ENCODE measurements around the gene RGS1. TPM values are rescaled to one million over a fixed set of nuclear protein-coding genes. Genes with fewer than 3 reads are reported as not detected.

RGS1 gene
- polyA plus RNA-seq, 1 of the 3 experiments (the other 2 are of a cell fraction) = 0.12 TPM

DNA sequence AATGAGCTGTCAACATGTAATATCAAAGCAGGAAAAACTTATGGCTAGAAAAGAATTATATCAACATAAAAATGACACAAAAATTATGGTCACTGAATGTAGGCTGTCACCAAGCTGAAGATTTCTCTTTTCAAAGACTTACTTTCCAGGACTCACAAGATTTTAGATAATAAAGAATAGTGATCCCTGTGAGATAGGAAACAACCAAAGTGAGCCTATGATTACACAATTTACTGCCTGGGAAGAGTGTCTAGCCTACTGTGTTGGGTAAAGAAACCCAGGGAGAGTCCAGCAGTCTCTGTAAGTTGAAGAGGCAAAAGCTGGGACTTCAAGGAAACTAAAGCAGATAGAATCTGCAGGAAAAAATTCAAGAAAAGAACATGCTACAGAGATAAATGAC lies 20.2 kb upstream of the RGS1 start:
- 0 out of 2 replicates have a peak overlapping the region, but pooled peaks have one; percentile 3 for H3K9ac ChIP-seq
- H3K9me3 ChIP-seq = no peaks in the 10 kb centered on the region
- H3K27me3 ChIP-seq (ENCODE audit: insufficient read depth) = no peaks in the 10 kb centered on the region
- H2AFZ ChIP-seq (ENCODE audit: low read depth) = no peak overlapping the region
- no peak overlapping the region for H3K4me2 ChIP-seq
- H3K79me2 ChIP-seq (ENCODE audit: insufficient read depth) = peaks cover 7% of the 10 kb centered on the region
- peaks cover 0 to 3% of the 10 kb centered on the region in 2 experiments for H3K36me3 ChIP-seq (replicated peaks in 1 of 2; ENCODE audit: control insufficient read depth in 1 of 2, insufficient read depth in 2 of 2, low read length in 1 of 2)
- peaks cover 56% of the 10 kb centered on the region for H3F3A ChIP-seq (replicated peaks; ENCODE audit: insufficient read depth)
- TF ChIP-seq EZH2phosphoT487 (IDR thresholded peaks at IDR 0.05; ENCODE audit: borderline replicate concordance, low read depth) (no peak), YY1 (IDR thresholded peaks at IDR 0.05; ENCODE audit: low read depth) (no peak)
- POLR2A ChIA-PET = no interaction called here
- H3K27ac ChIP-seq (ENCODE audit: low read depth in 2 of 2, low read length in 1 of 2) = peak overlapping the region; percentile 39 to 99; a peak in 3 of 4 replicates
- H3K9me2 ChIP-seq = no peaks in the 10 kb centered on the region
- no peak for DNase-seq
- peaks cover 3 to 35% of the 10 kb centered on the region in 2 experiments; a peak in 3 of 4 replicates for H3K4me1 ChIP-seq (ENCODE audit: control insufficient read depth in 1 of 2, insufficient read depth in 2 of 2, low read depth in 1 of 2, low read length in 1 of 2)
- CTCF ChIA-PET = no interaction called here
- no peaks in the 10 kb centered on the region for H4K20me1 ChIP-seq (ENCODE audit: insufficient read depth)
- H3K4me3 ChIP-seq (ENCODE audit: low read depth in 2 of 2, low read length in 1 of 2) = no peak overlapping the region

DNA sequence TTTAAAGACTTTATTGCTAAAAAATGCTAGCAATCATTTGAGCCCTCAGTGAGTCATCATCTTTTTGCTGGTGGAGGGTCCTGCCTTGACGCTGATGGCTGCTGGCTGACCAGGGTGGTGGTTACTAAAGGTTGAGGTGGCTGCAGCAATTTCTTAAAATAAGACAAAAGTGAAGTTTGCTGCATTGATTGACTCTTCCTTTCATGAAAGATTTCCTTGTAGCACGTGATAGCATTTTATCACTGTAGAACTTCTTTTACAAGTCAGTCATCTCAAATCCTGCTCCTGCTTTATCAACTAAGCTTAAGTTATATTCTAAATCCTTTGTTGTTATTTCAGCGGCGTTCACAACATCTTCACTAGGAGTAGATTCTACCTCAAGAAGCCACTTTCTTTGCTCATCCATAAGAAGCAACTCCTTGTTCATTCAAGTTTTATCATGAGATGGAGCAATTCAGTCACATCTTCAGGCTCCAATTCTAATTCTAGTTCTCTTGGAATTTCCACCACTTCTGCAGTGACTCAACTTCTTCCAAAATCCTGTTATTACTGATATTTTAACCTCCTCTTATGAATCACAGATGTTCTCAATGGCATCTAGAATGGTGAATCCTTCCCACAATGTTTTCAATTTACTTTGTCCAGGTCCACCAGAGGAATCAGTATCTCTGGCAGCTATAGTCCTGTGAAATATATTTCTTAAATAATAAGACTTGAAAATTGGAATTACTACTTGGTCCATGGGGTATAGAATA lies 17.6 kb upstream of the RGS1 start:
- peaks cover 7% of the 10 kb centered on the region for H3K79me2 ChIP-seq (ENCODE audit: insufficient read depth)
- CTCF ChIA-PET = no interaction called here
- H3K36me3 ChIP-seq (replicated peaks in 1 of 2; ENCODE audit: control insufficient read depth in 1 of 2, insufficient read depth in 2 of 2, low read length in 1 of 2) = peaks cover 0 to 3% of the 10 kb centered on the region in 2 experiments
- H3F3A ChIP-seq (replicated peaks; ENCODE audit: insufficient read depth) = peaks cover 55% of the 10 kb centered on the region
- WGBS (ENCODE audit: low lambda C conversion rate) = 68% methylated on average over 4 of the region's 4 CpGs
- peak overlapping the region; percentile 80 for H3K9ac ChIP-seq
- H3K27me3 ChIP-seq (ENCODE audit: insufficient read depth) = no peaks in the 10 kb centered on the region
- peak overlapping the region; percentile 96 to 99 for H3K27ac ChIP-seq (ENCODE audit: low read depth in 2 of 2, low read length in 1 of 2)
- peaks cover 3 to 26% of the 10 kb centered on the region in 2 experiments for H3K4me1 ChIP-seq (ENCODE audit: control insufficient read depth in 1 of 2, insufficient read depth in 2 of 2, low read depth in 1 of 2, low read length in 1 of 2)
- no peak overlapping the region for H2AFZ ChIP-seq (ENCODE audit: low read depth)
- no peak overlapping the region for H3K4me3 ChIP-seq (ENCODE audit: low read depth in 2 of 2, low read length in 1 of 2)
- POLR2A ChIA-PET = no interaction called here
- no peaks in the 10 kb centered on the region for H3K9me2 ChIP-seq
- no peaks in the 10 kb centered on the region for H3K9me3 ChIP-seq
- H3K4me2 ChIP-seq = peak overlapping the region; percentile 1; the same call in 1 of the 2 replicates
- DNase-seq = no peak
- no peaks in the 10 kb centered on the region for H4K20me1 ChIP-seq (ENCODE audit: insufficient read depth)
- TF ChIP-seq YY1 (IDR thresholded peaks at IDR 0.05; ENCODE audit: low read depth) (no peak), SIN3A (IDR thresholded peaks at IDR 0.05; ENCODE audit: borderline replicate concordance, low read depth, low read length) (no peak), GATA2 (CRISPR knock-in tag; IDR thresholded peaks at IDR 0.05) (no peak), TCF12 (IDR thresholded peaks at IDR 0.05) (peak; percentile 86), CHD2 (IDR thresholded peaks at IDR 0.05; ENCODE audit: low read length, partially characterized antibody) (no peak), FOXM1 (IDR thresholded peaks at IDR 0.05; ENCODE audit: low read depth) (peak; percentile 65; the same call in 1 of the 2 replicates), MEF2A (IDR thresholded peaks at IDR 0.05; ENCODE audit: borderline replicate concordance, low read depth) (peak; percentile 34; the same call in 1 of the 2 replicates), EP300 (IDR thresholded peaks at IDR 0.05; ENCODE audit: borderline replicate concordance in 1 of 2, low read depth in 1 of 2, low read length in 1 of 2) (peak; percentile 20 to 74; a peak in 1 of 4 replicates), MXI1 (IDR thresholded peaks at IDR 0.05; ENCODE audit: low read depth, low read length) (no peak), RCOR1 (IDR thresholded peaks at IDR 0.05; ENCODE audit: low read length) (no peak), TAF1 (IDR thresholded peaks at IDR 0.05; ENCODE audit: borderline replicate concordance, low read depth, low read length) (no peak), FOXJ3 (CRISPR knock-in tag; IDR thresholded peaks at IDR 0.05) (no peak), FOSL2 (IDR thresholded peaks at IDR 0.05; ENCODE audit: borderline replicate concordance, low read depth) (peak; percentile 52; the same call in 1 of the 2 replicates), TEAD4 (IDR thresholded peaks at IDR 0.05; ENCODE audit: borderline replicate concordance, insufficient read depth) (peak; percentile 31; the same call in 1 of the 2 replicates), RXRA (IDR thresholded peaks at IDR 0.05; ENCODE audit: borderline replicate concordance, low read depth) (peak; percentile 48; the same call in 1 of the 2 replicates)
- TF ChIP-seq, protein P1, sequence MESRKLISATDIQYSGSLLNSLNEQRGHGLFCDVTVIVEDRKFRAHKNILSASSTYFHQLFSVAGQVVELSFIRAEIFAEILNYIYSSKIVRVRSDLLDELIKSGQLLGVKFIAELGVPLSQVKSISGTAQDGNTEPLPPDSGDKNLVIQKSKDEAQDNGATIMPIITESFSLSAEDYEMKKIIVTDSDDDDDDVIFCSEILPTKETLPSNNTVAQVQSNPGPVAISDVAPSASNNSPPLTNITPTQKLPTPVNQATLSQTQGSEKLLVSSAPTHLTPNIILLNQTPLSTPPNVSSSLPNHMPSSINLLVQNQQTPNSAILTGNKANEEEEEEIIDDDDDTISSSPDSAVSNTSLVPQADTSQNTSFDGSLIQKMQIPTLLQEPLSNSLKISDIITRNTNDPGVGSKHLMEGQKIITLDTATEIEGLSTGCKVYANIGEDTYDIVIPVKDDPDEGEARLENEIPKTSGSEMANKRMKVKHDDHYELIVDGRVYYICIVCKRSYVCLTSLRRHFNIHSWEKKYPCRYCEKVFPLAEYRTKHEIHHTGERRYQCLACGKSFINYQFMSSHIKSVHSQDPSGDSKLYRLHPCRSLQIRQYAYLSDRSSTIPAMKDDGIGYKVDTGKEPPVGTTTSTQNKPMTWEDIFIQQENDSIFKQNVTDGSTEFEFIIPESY (IDR thresholded peaks at IDR 0.05; ENCODE audit: borderline replicate concordance, low read depth) = no peak
- TF ChIP-seq, protein P2, sequence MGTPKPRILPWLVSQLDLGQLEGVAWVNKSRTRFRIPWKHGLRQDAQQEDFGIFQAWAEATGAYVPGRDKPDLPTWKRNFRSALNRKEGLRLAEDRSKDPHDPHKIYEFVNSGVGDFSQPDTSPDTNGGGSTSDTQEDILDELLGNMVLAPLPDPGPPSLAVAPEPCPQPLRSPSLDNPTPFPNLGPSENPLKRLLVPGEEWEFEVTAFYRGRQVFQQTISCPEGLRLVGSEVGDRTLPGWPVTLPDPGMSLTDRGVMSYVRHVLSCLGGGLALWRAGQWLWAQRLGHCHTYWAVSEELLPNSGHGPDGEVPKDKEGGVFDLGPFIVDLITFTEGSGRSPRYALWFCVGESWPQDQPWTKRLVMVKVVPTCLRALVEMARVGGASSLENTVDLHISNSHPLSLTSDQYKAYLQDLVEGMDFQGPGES (IDR thresholded peaks at IDR 0.05; ENCODE audit: low read depth, low read length) = no peak
- TF ChIP-seq, protein P3, sequence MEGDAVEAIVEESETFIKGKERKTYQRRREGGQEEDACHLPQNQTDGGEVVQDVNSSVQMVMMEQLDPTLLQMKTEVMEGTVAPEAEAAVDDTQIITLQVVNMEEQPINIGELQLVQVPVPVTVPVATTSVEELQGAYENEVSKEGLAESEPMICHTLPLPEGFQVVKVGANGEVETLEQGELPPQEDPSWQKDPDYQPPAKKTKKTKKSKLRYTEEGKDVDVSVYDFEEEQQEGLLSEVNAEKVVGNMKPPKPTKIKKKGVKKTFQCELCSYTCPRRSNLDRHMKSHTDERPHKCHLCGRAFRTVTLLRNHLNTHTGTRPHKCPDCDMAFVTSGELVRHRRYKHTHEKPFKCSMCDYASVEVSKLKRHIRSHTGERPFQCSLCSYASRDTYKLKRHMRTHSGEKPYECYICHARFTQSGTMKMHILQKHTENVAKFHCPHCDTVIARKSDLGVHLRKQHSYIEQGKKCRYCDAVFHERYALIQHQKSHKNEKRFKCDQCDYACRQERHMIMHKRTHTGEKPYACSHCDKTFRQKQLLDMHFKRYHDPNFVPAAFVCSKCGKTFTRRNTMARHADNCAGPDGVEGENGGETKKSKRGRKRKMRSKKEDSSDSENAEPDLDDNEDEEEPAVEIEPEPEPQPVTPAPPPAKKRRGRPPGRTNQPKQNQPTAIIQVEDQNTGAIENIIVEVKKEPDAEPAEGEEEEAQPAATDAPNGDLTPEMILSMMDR (IDR thresholded peaks at IDR 0.05) = no peak
- TF ChIP-seq, protein P4, sequence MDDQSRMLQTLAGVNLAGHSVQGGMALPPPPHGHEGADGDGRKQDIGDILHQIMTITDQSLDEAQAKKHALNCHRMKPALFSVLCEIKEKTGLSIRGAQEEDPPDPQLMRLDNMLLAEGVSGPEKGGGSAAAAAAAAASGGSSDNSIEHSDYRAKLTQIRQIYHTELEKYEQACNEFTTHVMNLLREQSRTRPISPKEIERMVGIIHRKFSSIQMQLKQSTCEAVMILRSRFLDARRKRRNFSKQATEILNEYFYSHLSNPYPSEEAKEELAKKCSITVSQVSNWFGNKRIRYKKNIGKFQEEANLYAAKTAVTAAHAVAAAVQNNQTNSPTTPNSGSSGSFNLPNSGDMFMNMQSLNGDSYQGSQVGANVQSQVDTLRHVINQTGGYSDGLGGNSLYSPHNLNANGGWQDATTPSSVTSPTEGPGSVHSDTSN (IDR thresholded peaks at IDR 0.05) = peak; percentile 42; the same call in 1 of the 2 replicates

Measured in SK-N-SH (cell line).